CD4-positive, alpha-beta T cell treated with Interferon gamma for 1 hour (primary cell): Measurements from ENCODE around the gene GNAS.

ENCODE experiments used
- DNase-seq: peaks from one replicate; pipeline ENCODE4 v3.0.0-alpha.2; 2020

Gene GNAS

GRCh38 chr20:58883241-58883691 lies 30.8 kb downstream of the GNAS start:
- no peak for DNase-seq

GRCh38 chr20:58884966-58885365 lies 32.5 kb downstream of the GNAS start:
- DNase-seq = no peak

- DNase-seq = no peak
These were observed 34.0 kb downstream of the GNAS start for GRCh38 chr20:58886546-58886945.

GRCh38 chr20:58888103-58888502 lies 35.6 kb downstream of the GNAS start:
- no peak for DNase-seq

GRCh38 chr20:58888521-58889333 lies 36.2 kb downstream of the GNAS start:
- DNase-seq = peak; percentile 87

GRCh38 chr20:58889334-58889760 lies 36.8 kb downstream of the GNAS start:
- DNase-seq = no peak

- DNase-seq = no peak
These were observed 37.4 kb downstream of the GNAS start for GRCh38 chr20:58889798-58890517.

- DNase-seq = peak; percentile 79
These were observed 38.1 kb downstream of the GNAS start for GRCh38 chr20:58890518-58891085.

GRCh38 chr20:58891086-58891717 lies 38.7 kb downstream of the GNAS start:
- DNase-seq = peak; percentile 86

GRCh38 chr20:58891718-58892140 lies 39.2 kb downstream of the GNAS start:
- peak; percentile 28 for DNase-seq

GRCh38 chr20:58892141-58892931 lies 39.8 kb downstream of the GNAS start:
- peak; percentile 83 for DNase-seq

- no peak for DNase-seq
These were observed 40.4 kb downstream of the GNAS start for GRCh38 chr20:58892932-58893224.

- DNase-seq = no peak
These were observed 41.0 kb downstream of the GNAS start for GRCh38 chr20:58893355-58894120.

GRCh38 chr20:58894652-58895447 lies 42.3 kb downstream of the GNAS start:
- no peak for DNase-seq

- no peak for DNase-seq
These were observed 43.1 kb downstream of the GNAS start for GRCh38 chr20:58895448-58896180.

- DNase-seq = no peak
These were observed 44.3 kb downstream of the GNAS start for GRCh38 chr20:58896820-58897219.

- DNase-seq = no peak
These were observed 45.0 kb downstream of the GNAS start for GRCh38 chr20:58897488-58897887.

- DNase-seq = no peak
These were observed 46.3 kb downstream of the GNAS start for GRCh38 chr20:58898629-58899408.

- no peak for DNase-seq
These were observed 47.0 kb downstream of the GNAS start for GRCh38 chr20:58899512-58899911.
